ENCODE data around the gene COG5.

Gene COG5

DNA sequence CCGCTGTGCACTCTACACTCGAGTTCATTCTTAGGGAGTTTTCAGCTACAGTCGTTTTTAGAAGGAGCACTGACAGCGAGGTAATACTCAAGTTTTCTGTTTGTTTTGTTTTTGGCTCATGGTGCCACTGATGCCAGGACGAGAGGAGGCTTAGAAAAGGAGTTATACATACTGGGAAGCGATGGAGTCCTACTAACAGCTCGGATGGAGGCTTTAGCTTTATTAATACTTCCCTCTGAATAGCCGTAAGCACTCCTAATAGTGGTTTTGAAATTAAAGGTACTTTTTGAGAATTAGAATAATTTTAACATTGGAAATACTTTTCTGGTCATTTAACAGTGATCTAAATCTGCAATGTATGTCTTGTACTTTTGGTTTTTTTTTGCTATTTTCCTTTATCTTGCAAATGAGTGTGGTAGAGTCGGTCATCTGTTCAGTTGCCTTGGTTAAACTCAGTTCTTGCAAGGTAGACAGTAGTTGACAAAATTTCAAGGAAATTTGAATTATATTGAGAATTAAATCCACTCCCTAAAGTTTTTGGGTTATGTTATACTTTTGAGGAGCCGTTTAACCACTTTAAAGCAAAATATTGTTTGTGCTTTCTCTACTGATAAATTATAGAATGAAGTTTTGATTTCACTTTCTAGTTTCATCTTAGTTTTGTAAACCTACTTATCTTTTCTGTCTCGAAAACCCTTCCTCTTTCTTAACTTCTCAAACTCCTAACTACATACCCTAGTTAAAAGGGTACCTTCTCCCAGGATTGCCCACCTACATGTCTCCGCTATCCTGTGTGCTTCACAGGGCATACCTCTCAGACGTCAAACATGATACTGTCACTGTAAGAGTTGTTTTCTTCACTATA, 393.4 kb downstream of the COG5 start:
- H3K4me3 ChIP-seq (ENCODE audit: insufficient read depth in 1 of 2, low read depth in 1 of 2, low read length in 2 of 2) = peak overlapping the region; percentile 94 to 98
- no peak overlapping the region for H3K14ac ChIP-seq (ENCODE audit: low read length in 2 of 2)
- no peaks in the 10 kb centered on the region for H3K9me3 ChIP-seq (ENCODE audit: control insufficient read depth, low read length)
- H3K4ac ChIP-seq (ENCODE audit: low read depth in 1 of 2, low read length in 2 of 2) = no peak overlapping the region
- 22% methylated on average over 9 of the region's 13 CpGs for WGBS
- H3K4me2 ChIP-seq (ENCODE audit: low read length, poor library complexity, severe bottlenecking) = peak overlapping the region; percentile 72
- DNase-seq = no peak
- H2AK5ac ChIP-seq (ENCODE audit: low read length, severe bottlenecking) = no peak overlapping the region
- peaks cover 5% of the 10 kb centered on the region for H3K4me1 ChIP-seq (ENCODE audit: control insufficient read depth, insufficient read depth, low read depth, low read length)
- H3K18ac ChIP-seq (ENCODE audit: low read depth in 1 of 2, low read length in 2 of 2) = peak overlapping the region in 1 of 2 experiments; percentile 21
- H3K36me3 ChIP-seq (ENCODE audit: control insufficient read depth in 1 of 2, insufficient read depth in 2 of 2, low read depth in 1 of 2, low read length in 2 of 2) = peaks cover 3 to 5% of the 10 kb centered on the region in 2 experiments
- no peak overlapping the region for H3K23ac ChIP-seq (ENCODE audit: low read length in 2 of 2)
- H2AFZ ChIP-seq (ENCODE audit: low read depth, low read length) = no peak overlapping the region
- no peak overlapping the region for H2BK12ac ChIP-seq (ENCODE audit: low read length in 2 of 2)
- peak overlapping the region; percentile 96 for H3K9ac ChIP-seq (ENCODE audit: low read length)
- H2BK15ac ChIP-seq (ENCODE audit: low read depth, poor library complexity, severe bottlenecking) = no peak overlapping the region
- peak overlapping the region; percentile 84 for H3K27ac ChIP-seq (ENCODE audit: low read length, poor library complexity, severe bottlenecking)
- peaks cover 2% of the 10 kb centered on the region for H3K79me1 ChIP-seq (replicated peaks; ENCODE audit: low read length, poor library complexity, severe bottlenecking)
- no peaks in the 10 kb centered on the region for H3K27me3 ChIP-seq (ENCODE audit: control insufficient read depth in 1 of 2, insufficient read depth in 1 of 2, low read length in 2 of 2)
- H4K91ac ChIP-seq (ENCODE audit: low read length) = no peak overlapping the region
- no peak overlapping the region for H4K8ac ChIP-seq (ENCODE audit: low read length)
- no peak overlapping the region for H2BK120ac ChIP-seq (ENCODE audit: low read depth, low read length)
- no peak overlapping the region for H2BK5ac ChIP-seq (ENCODE audit: low read depth, low read length, poor library complexity, severe bottlenecking)

DNA sequence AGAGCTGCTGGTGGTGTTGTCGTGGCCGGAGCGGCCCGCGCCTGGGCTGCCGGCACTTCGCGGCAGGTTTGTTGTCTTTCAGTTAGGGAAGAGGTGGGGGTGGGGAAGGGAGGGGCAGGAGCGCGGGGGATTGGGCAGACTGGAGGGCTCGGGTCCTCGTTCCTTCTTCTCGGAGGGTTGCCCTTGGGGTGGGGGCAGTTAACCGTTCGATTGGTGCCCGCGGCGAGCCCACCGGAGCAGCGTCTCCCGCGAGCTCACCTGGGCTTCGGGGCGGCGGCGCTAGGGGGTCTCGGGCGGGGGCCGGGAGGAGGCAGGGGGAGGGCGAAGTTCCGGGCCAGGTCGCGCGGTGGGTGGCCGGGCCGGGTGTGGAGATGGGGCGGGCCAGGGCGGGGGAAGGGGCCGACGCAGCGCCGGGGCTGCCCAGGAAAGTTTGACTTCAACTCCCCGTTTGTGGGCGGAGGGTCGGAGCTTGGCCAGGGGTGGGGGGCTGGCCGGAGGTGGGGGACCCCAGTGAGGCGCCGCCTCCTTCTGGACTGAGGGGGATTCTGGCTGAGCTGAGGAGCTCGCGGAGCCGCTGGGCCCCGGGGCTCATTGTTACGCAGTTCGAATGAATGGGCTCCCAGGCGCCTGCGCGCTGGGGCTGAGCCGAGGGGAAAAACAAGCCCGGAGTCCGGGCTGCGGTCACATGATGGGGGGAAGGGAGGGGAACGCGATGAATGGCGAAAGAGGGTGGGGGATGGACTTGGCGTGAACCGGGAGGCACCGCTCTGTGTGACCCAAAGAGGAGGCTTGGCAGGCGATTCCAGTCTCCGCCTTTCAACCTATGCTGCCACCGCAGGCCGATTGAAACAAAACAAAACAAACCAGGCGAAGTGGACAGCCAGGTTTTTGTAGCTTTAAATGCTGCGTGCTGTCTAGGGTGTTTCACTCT, 394.3 kb downstream of the COG5 start:
- Histone ChIP-seq H3K27ac (ENCODE audit: low read length, poor library complexity, severe bottlenecking) (peak overlapping the region; percentile 94), H3K79me1 (replicated peaks; ENCODE audit: low read length, poor library complexity, severe bottlenecking) (peaks cover under 1% of the 10 kb centered on the region), H3K23ac (ENCODE audit: low read length in 2 of 2) (no peak overlapping the region), H2BK120ac (ENCODE audit: low read depth, low read length) (peak overlapping the region; percentile 98), H2AK5ac (ENCODE audit: low read length, severe bottlenecking) (no peak overlapping the region), H3K18ac (ENCODE audit: low read depth in 1 of 2, low read length in 2 of 2) (peak overlapping the region; percentile 94 to 98), H2BK5ac (ENCODE audit: low read depth, low read length, poor library complexity, severe bottlenecking) (peak overlapping the region; percentile 89), H4K8ac (ENCODE audit: low read length) (peak overlapping the region; percentile 92), H3K9me3 (ENCODE audit: control insufficient read depth, low read length) (no peaks in the 10 kb centered on the region), H3K14ac (ENCODE audit: low read length in 2 of 2) (peak overlapping the region; percentile 53 to 92), H4K91ac (ENCODE audit: low read length) (peak overlapping the region; percentile 99), H2BK12ac (ENCODE audit: low read length in 2 of 2) (peak overlapping the region in 1 of 2 experiments; percentile 83), H2BK15ac (ENCODE audit: low read depth, poor library complexity, severe bottlenecking) (peak overlapping the region; percentile 93), H3K4ac (ENCODE audit: low read depth in 1 of 2, low read length in 2 of 2) (peak overlapping the region; percentile 87 to 89), H2AFZ (ENCODE audit: low read depth, low read length) (peak overlapping the region; percentile 27), H3K9ac (ENCODE audit: low read length) (peak overlapping the region; percentile 96), H3K4me1 (ENCODE audit: control insufficient read depth, insufficient read depth, low read depth, low read length) (peaks cover 5% of the 10 kb centered on the region), H3K4me2 (ENCODE audit: low read length, poor library complexity, severe bottlenecking) (peak overlapping the region; percentile 72), H3K4me3 (ENCODE audit: insufficient read depth in 1 of 2, low read depth in 1 of 2, low read length in 2 of 2) (peak overlapping the region; percentile 94 to 98), H3K36me3 (ENCODE audit: control insufficient read depth in 1 of 2, insufficient read depth in 2 of 2, low read depth in 1 of 2, low read length in 2 of 2) (peaks cover 3 to 5% of the 10 kb centered on the region in 2 experiments), H3K27me3 (ENCODE audit: control insufficient read depth in 1 of 2, insufficient read depth in 1 of 2, low read length in 2 of 2) (no peaks in the 10 kb centered on the region)
- under 1% methylated on average over 55 of the region's 73 CpGs for WGBS
- peak; percentile 98 for DNase-seq

DNA sequence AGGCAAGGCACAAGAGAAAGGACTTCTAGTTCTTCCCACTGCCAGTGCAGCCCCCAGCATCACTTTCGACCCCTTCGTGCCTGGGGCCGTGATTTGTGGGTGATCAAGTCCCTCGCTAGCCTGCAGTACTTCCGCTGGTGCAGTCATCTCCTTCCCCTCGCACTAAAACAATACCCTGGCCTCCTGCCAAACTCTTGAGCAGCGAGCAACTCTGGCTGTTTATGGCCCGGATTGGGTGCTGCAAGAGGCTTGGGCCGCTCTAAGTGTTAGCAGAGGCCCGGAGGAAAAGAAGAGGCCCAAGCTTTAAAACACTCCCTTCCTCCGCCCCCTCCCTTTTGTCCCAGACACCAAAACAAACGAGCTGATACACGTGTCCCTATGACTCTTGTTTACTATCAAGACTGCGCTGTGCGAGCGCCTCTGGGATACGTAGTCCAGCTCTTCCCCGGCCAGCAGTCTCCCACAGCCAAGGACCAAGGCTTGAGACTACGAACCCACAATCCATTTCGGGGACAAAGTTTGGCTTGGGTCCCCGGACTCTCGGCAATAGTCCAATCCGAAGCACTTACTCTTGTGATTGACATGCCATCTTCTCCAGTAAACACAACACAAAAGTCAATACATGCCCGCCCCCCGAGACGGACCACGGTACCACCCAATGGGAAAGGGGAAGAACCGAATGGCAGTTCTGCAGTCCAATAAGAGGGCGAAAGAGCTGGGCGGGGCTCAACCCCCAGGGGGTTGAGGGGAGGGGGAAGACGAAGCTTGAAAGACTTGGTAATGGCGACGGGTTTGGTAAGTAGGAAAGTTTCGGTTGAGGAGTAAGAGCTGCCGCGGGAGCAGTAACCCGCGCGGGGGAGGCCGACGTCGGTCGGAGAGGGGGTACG, 395.2 kb downstream of the COG5 start, which contains the start of gene HBP1:
Gene HBP1 (plus strand): TSS at position 771 of the 887 bp plus-strand sequence. CDS start 10,891 bp downstream, outside the sequence.
- Histone ChIP-seq H2AK5ac (ENCODE audit: low read length, severe bottlenecking) (no peak within 1 kb of the TSS), H3K79me1 (replicated peaks; ENCODE audit: low read length, poor library complexity, severe bottlenecking) (no peaks in the 10 kb centered on the region), H3K4ac (ENCODE audit: low read depth in 1 of 2, low read length in 2 of 2) (peak within 1 kb of the TSS; percentile 87 to 89), H3K4me1 (ENCODE audit: control insufficient read depth, insufficient read depth, low read depth, low read length) (peaks cover 5% of the 10 kb centered on the region), H3K14ac (ENCODE audit: low read length in 2 of 2) (peak within 1 kb of the TSS; percentile 53 to 92), H4K91ac (ENCODE audit: low read length) (peak within 1 kb of the TSS; percentile 99), H3K23ac (ENCODE audit: low read length in 2 of 2) (no peak within 1 kb of the TSS), H3K9ac (ENCODE audit: low read length) (peak within 1 kb of the TSS; percentile 98), H2BK120ac (ENCODE audit: low read depth, low read length) (peak within 1 kb of the TSS; percentile 98), H4K8ac (ENCODE audit: low read length) (peak within 1 kb of the TSS; percentile 92), H2AFZ (ENCODE audit: low read depth, low read length) (peak within 1 kb of the TSS; percentile 48), H3K18ac (ENCODE audit: low read depth in 1 of 2, low read length in 2 of 2) (peak within 1 kb of the TSS; percentile 94 to 98), H3K4me2 (ENCODE audit: low read length, poor library complexity, severe bottlenecking) (peak within 1 kb of the TSS; percentile 88), H3K4me3 (ENCODE audit: insufficient read depth in 1 of 2, low read depth in 1 of 2, low read length in 2 of 2) (peak within 1 kb of the TSS; percentile 94 to 98), H3K27ac (ENCODE audit: low read length, poor library complexity, severe bottlenecking) (peak within 1 kb of the TSS; percentile 94), H3K36me3 (ENCODE audit: control insufficient read depth in 1 of 2, insufficient read depth in 2 of 2, low read depth in 1 of 2, low read length in 2 of 2) (peaks cover 3 to 5% of the 10 kb centered on the region in 2 experiments), H3K27me3 (ENCODE audit: control insufficient read depth in 1 of 2, insufficient read depth in 1 of 2, low read length in 2 of 2) (no peaks in the 10 kb centered on the region), H2BK12ac (ENCODE audit: low read length in 2 of 2) (peak within 1 kb of the TSS; percentile 44 to 83), H2BK15ac (ENCODE audit: low read depth, poor library complexity, severe bottlenecking) (peak within 1 kb of the TSS; percentile 93), H3K9me3 (ENCODE audit: control insufficient read depth, low read length) (no peaks in the 10 kb centered on the region), H2BK5ac (ENCODE audit: low read depth, low read length, poor library complexity, severe bottlenecking) (peak within 1 kb of the TSS; percentile 89)
- peak; percentile 100 for DNase-seq
- under 1% methylated on average over 44 of the region's 44 CpGs for WGBS

Data from mesenchymal stem cell (in vitro differentiated cells and primary cell).